ENCODE measurements around the gene MAP3K10. TPM values are rescaled to one million over a fixed set of nuclear protein-coding genes. Genes with fewer than 3 reads are reported as not detected.
A peak's percentile ranks its signal among the peaks of the same experiment; 100 is the strongest.

Gene MAP3K10
- total RNA-seq, 1 experiment from 2014 or later = 11.8 TPM

DNA sequence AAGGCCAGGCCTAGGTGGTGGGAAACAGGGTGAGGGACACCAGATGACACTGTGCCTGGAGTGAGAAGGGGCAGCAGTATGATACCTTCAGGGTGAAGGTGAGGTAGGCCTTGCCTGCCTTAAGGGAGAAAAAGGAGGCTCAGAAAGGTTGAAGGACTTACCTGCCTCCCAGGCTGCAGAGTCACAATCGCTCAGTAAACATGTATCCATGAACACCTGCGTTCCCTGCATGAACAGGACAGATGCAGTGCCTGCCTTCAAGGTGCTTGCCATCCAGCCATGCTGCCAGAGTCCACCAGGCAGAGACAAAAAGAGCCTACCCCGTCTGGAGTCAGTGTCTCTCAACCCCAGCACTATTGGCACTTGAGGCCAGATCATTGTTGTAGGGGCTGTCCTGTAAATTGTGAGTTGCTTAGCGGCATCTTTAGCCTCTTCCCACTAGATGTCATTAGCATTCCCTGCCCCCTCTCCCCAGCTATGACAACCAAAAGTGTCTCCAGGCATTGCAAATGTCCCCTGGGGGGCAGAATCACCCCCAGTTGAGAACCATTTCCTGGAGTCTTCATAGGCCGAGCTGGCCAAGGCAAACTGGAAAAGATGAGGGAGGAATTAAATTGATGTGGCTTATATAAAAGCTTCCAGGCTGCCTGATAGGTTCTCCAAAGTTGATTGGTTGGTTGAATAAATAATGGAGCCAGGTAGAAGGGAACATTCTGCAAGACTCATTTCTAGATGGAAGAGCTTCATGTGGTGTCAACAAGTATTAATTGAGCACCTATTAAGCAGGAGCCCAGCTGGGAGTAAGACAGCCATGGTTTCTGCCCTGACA is 1.7 kb downstream of the MAP3K10 start:
- no peaks in the 10 kb centered on the region for H3K36me3 ChIP-seq (ENCODE audit: control insufficient read depth, insufficient read depth, low read length)
- H3K4me1 ChIP-seq = no peaks in the 10 kb centered on the region
- TF ChIP-seq, protein P1, sequence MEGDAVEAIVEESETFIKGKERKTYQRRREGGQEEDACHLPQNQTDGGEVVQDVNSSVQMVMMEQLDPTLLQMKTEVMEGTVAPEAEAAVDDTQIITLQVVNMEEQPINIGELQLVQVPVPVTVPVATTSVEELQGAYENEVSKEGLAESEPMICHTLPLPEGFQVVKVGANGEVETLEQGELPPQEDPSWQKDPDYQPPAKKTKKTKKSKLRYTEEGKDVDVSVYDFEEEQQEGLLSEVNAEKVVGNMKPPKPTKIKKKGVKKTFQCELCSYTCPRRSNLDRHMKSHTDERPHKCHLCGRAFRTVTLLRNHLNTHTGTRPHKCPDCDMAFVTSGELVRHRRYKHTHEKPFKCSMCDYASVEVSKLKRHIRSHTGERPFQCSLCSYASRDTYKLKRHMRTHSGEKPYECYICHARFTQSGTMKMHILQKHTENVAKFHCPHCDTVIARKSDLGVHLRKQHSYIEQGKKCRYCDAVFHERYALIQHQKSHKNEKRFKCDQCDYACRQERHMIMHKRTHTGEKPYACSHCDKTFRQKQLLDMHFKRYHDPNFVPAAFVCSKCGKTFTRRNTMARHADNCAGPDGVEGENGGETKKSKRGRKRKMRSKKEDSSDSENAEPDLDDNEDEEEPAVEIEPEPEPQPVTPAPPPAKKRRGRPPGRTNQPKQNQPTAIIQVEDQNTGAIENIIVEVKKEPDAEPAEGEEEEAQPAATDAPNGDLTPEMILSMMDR (IDR thresholded peaks at IDR 0.05; ENCODE audit: insufficient read depth in 1 of 2, low read depth in 1 of 2, low read length in 1 of 2, severe bottlenecking in 1 of 2, unreplicated experiment in 1 of 2) = no peak
- ChIA-PET CTCF (no interaction called here), POLR2A (no interaction called here)
- no peaks in the 10 kb centered on the region for H3K4me1 Mint-ChIP-seq (ENCODE audit: low read depth, unreplicated experiment)
- peak overlapping the region; percentile 33 for H3K4me3 Mint-ChIP-seq (ENCODE audit: unreplicated experiment)
- H3K9me3 ChIP-seq = no peaks in the 10 kb centered on the region
- intact Hi-C loops (cut with micrococcal nuclease; ENCODE audit: unreplicated experiment) = no loop called here
- H3K36me3 Mint-ChIP-seq (ENCODE audit: insufficient read depth, unreplicated experiment) = no peaks in the 10 kb centered on the region
- peaks cover 6% of the 10 kb centered on the region for H3K27me3 Mint-ChIP-seq (ENCODE audit: insufficient read depth, unreplicated experiment)
- DNase-seq = no peak
- H3K27me3 ChIP-seq (replicated peaks; ENCODE audit: control insufficient read depth, insufficient read depth, low read length) = no peaks in the 10 kb centered on the region
- no peak overlapping the region for H3K27ac Mint-ChIP-seq (ENCODE audit: unreplicated experiment)
- BruUV-seq (replicated peaks) = no TSS peak
- H3K4me3 ChIP-seq (ENCODE audit: low read depth, low read length) = no peak overlapping the region
- H3K9me3 Mint-ChIP-seq (ENCODE audit: unreplicated experiment) = no peaks in the 10 kb centered on the region

DNA sequence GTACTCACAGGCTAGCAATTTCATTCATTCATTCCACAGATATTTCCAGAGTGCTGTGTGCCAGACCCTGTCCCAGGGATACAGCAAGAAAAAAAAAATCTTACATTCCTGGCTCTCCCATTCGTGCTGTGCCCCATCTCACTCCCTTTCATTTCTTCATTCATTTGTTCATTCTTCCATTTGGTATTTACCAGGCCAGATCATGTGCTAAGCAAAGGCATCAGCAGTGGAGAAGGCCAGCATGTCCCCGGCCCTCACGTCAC is 2.3 kb downstream of the MAP3K10 start:
- Histone ChIP-seq H3K9me3 (no peaks in the 10 kb centered on the region), H3K36me3 (ENCODE audit: control insufficient read depth, insufficient read depth, low read length) (no peaks in the 10 kb centered on the region), H3K27me3 (replicated peaks; ENCODE audit: control insufficient read depth, insufficient read depth, low read length) (no peaks in the 10 kb centered on the region), H3K4me1 (no peaks in the 10 kb centered on the region), H3K4me3 (ENCODE audit: low read depth, low read length) (no peak overlapping the region)
- Mint-ChIP-seq H3K36me3 (ENCODE audit: insufficient read depth, unreplicated experiment) (no peaks in the 10 kb centered on the region), H3K4me1 (ENCODE audit: low read depth, unreplicated experiment) (no peaks in the 10 kb centered on the region), H3K4me3 (ENCODE audit: unreplicated experiment) (no peak overlapping the region), H3K27me3 (ENCODE audit: insufficient read depth, unreplicated experiment) (peaks cover 1% of the 10 kb centered on the region), H3K27ac (ENCODE audit: unreplicated experiment) (no peak overlapping the region), H3K9me3 (ENCODE audit: unreplicated experiment) (no peaks in the 10 kb centered on the region)
- no peak for DNase-seq
- TF ChIP-seq, protein P1 (IDR thresholded peaks at IDR 0.05; ENCODE audit: insufficient read depth in 1 of 2, low read depth in 1 of 2, low read length in 1 of 2, severe bottlenecking in 1 of 2, unreplicated experiment in 1 of 2) = no peak
- TSS peak; percentile 16 for BruUV-seq (replicated peaks)
- ChIA-PET POLR2A (no interaction called here), CTCF (no interaction called here)
- intact Hi-C loops (cut with micrococcal nuclease; ENCODE audit: unreplicated experiment) = no loop called here

DNA sequence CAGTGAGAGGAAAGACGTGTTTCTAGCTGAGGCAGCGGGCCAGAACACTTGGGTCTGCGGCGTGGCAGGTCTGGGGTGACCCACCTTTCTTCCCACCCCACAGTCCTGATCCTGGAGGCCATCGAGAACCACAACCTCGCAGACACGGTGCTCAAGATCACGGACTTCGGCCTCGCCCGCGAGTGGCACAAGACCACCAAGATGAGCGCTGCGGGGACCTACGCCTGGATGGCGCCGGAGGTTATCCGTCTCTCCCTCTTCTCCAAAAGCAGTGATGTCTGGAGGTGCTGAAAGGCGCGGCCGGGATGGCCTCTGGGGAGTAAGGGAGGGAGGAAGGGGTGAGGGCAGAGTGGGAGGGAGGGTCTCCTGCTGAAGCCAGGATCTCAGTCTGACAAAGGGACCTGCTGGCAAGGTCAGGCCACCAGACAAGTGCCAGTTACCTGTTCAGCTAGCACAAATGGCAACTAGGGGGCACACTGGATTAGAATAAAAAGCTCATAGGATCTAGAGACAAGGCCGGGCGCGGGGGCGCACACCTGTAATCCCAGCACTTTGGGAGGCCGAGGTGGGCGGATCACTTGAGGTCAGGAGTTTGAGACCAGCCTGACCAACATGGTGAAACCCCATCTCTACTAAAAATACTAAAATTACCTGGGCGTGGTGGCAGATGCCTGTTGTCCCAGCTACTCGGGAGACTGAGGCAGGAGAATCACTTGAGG is 7.2 kb downstream of the MAP3K10 start:
- no TSS peak for BruUV-seq (replicated peaks)
- Mint-ChIP-seq H3K4me1 (ENCODE audit: low read depth, unreplicated experiment) (no peaks in the 10 kb centered on the region), H3K4me3 (ENCODE audit: unreplicated experiment) (no peak overlapping the region), H3K27ac (ENCODE audit: unreplicated experiment) (no peak overlapping the region), H3K27me3 (ENCODE audit: insufficient read depth, unreplicated experiment) (no peaks in the 10 kb centered on the region), H3K36me3 (ENCODE audit: insufficient read depth, unreplicated experiment) (no peaks in the 10 kb centered on the region), H3K9me3 (ENCODE audit: unreplicated experiment) (no peaks in the 10 kb centered on the region)
- ChIA-PET POLR2A (no interaction called here), CTCF (no interaction called here)
- Histone ChIP-seq H3K36me3 (ENCODE audit: control insufficient read depth, insufficient read depth, low read length) (no peaks in the 10 kb centered on the region), H3K9me3 (no peaks in the 10 kb centered on the region), H3K4me3 (ENCODE audit: low read depth, low read length) (no peak overlapping the region), H3K4me1 (no peaks in the 10 kb centered on the region), H3K27me3 (replicated peaks; ENCODE audit: control insufficient read depth, insufficient read depth, low read length) (no peaks in the 10 kb centered on the region)
- no peak for DNase-seq
- TF ChIP-seq, protein P1 (IDR thresholded peaks at IDR 0.05; ENCODE audit: insufficient read depth in 1 of 2, low read depth in 1 of 2, low read length in 1 of 2, severe bottlenecking in 1 of 2, unreplicated experiment in 1 of 2) = no peak
- intact Hi-C loops (cut with micrococcal nuclease; ENCODE audit: unreplicated experiment) = no loop called here

Data from Caco-2 (cell line).